Mesendoderm (in vitro differentiated cells): Measurements from ENCODE around the gene UBXN4.
A peak's percentile ranks its signal among the peaks of the same experiment; 100 is the strongest.

Experiments
- DNase-seq: peaks from one replicate; pipeline ENCODE4 v3.0.0; 2013
- H2AK5ac ChIP-seq: 2 replicates; pipeline ENCODE4 v1.6.1; 2013; ENCODE audit warnings: low read length, inconsistent platforms
- H2BK120ac ChIP-seq: 2 replicates; pipeline ENCODE4 v1.6.1; 2013; ENCODE audit warnings: low read depth, mild to moderate bottlenecking, low read length, moderate library complexity, mixed read lengths
- H2BK15ac ChIP-seq: replicated peaks from 2 replicates; pipeline ENCODE4 v1.6.1; 2013; ENCODE audit warnings: low read depth, mild to moderate bottlenecking, moderate library complexity
- H2BK5ac ChIP-seq: 2 replicates; pipeline ENCODE4 v1.6.1; 2013; ENCODE audit warnings: low read length, inconsistent platforms
- H3K18ac ChIP-seq: 2 replicates; pipeline ENCODE4 v1.6.1; 2013; ENCODE audit warnings: mild to moderate bottlenecking, low read length, mixed read lengths
- H3K23ac ChIP-seq: one replicate; pipeline ENCODE4 v1.6.1; 2013; ENCODE audit warnings: low read length
- H3K27ac ChIP-seq: 2 replicates; pipeline ENCODE4 v1.5.1; 2013; ENCODE audit warnings: low read depth, mild to moderate bottlenecking, inconsistent platforms, low read length, moderate library complexity
- H3K27me3 ChIP-seq: 2 replicates; pipeline ENCODE4 v1.6.1; 2013; ENCODE audit warnings: low read length, control low read depth, mild to moderate bottlenecking, inconsistent platforms; ENCODE audit not compliant: insufficient read depth, poor library complexity
- H3K36me3 ChIP-seq: 2 replicates; pipeline ENCODE4 v1.6.1; 2013; ENCODE audit warnings: low read length, inconsistent platforms; ENCODE audit not compliant: control insufficient read depth, insufficient read depth
- H3K4ac ChIP-seq: one replicate; pipeline ENCODE4 v1.6.1; 2013; ENCODE audit warnings: low read depth, mild to moderate bottlenecking, low read length, moderate library complexity
- H3K4me1 ChIP-seq: 2 replicates; pipeline ENCODE4 v1.6.1; 2013; ENCODE audit warnings: low read depth, low read length, inconsistent platforms; ENCODE audit not compliant: control insufficient read depth
- H3K4me2 ChIP-seq: 2 replicates; pipeline ENCODE4 v1.6.1; 2013; ENCODE audit warnings: low read length
- H3K4me3 ChIP-seq: 2 replicates; pipeline ENCODE4 v1.5.1; 2013; ENCODE audit warnings: mild to moderate bottlenecking, low read length
- H3K56ac ChIP-seq: one replicate; pipeline ENCODE4 v1.6.1; 2013; ENCODE audit warnings: low read length
- H3K79me1 ChIP-seq: 2 replicates; pipeline ENCODE4 v1.6.1; 2013; ENCODE audit warnings: low read length, inconsistent platforms
- H3K79me2 ChIP-seq: 2 replicates; pipeline ENCODE4 v1.6.1; 2013; ENCODE audit warnings: mild to moderate bottlenecking, low read length; ENCODE audit not compliant: control insufficient read depth, insufficient read depth
- H3K9ac ChIP-seq: 2 replicates; pipeline ENCODE4 v1.6.1; 2013; ENCODE audit warnings: low read length, inconsistent platforms
- H4K5ac ChIP-seq: one replicate; pipeline ENCODE4 v1.6.1; 2013; ENCODE audit warnings: low read length
- H4K8ac ChIP-seq: one replicate; pipeline ENCODE4 v1.6.1; 2013; ENCODE audit warnings: low read depth, mild to moderate bottlenecking, control low read depth, low read length, moderate library complexity
- WGBS: extraction: QIAGEN DNeasy Blood & Tissue Kit; methylation state at CpG from one replicate; pipeline ENCODE4 v1.1.7; 2013; ENCODE audit warnings: low lambda C conversion rate, missing lambda C conversion rate; ENCODE audit not compliant: insufficient coverage; ENCODE audit errors: extremely low coverage; 5-methylcytosine and 5-hydroxymethylcytosine counted together

Gene UBXN4

DNA sequence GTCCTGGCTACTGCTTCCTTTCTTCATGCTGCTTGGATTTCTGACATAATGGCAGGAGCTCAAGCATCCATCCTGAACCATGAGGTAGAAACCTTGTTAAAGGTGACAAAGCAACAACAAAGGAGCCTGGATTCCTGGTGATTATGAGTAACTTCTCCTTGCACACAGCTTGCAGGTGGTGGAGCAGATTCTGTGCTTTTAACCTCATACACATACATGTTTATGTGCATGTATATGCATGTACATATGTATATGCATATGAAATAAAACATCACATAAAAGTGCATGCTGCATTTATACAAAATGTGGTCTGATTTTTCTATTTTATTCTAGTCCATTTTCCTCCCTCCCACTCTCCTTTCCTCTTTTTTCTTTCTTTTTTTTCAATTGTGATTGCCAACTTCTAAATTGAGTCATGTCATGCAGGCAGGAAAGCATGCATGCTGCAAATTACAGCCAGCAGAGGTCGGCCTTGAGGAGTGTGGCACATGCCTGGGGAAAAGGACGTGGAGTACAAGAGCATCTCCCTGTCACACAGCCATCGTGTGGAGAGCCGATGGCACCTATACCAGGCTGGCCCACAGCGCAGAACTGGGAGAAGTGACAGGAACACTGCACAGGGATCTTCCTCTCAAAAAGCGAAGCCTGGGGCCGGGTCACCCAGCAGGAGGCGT lies 77.4 kb downstream of the UBXN4 start:
- Histone ChIP-seq H3K4me1 (no peaks in the 10 kb centered on the region), H3K27ac (no peak overlapping the region), H3K23ac (no peak overlapping the region), H3K4me3 (no peak overlapping the region), H2BK120ac (no peak overlapping the region), H3K79me2 (no peaks in the 10 kb centered on the region), H3K56ac (no peak overlapping the region), H3K36me3 (no peaks in the 10 kb centered on the region), H4K5ac (no peak overlapping the region), H3K79me1 (no peaks in the 10 kb centered on the region), H2BK5ac (no peak overlapping the region), H2BK15ac (no peak overlapping the region), H2AK5ac (no peak overlapping the region), H3K18ac (no peak overlapping the region), H3K9ac (no peak overlapping the region), H3K4ac (no peak overlapping the region), H4K8ac (no peak overlapping the region), H3K4me2 (no peak overlapping the region), H3K27me3 (no peaks in the 10 kb centered on the region)
- peak; percentile 71 for DNase-seq
- no CpG with 5 or more reads among the region's 8 CpGs for WGBS

- H3K27me3 ChIP-seq = no peaks in the 10 kb centered on the region
- H3K4me2 ChIP-seq = no peak overlapping the region
- H4K8ac ChIP-seq = no peak overlapping the region
- H3K4me1 ChIP-seq = no peaks in the 10 kb centered on the region
- DNase-seq = no peak
- no CpG with 5 or more reads among the region's 9 CpGs for WGBS
- no peak overlapping the region for H3K18ac ChIP-seq
- H3K4ac ChIP-seq = no peak overlapping the region
- no peak overlapping the region for H3K23ac ChIP-seq
- no peak overlapping the region for H4K5ac ChIP-seq
- no peak overlapping the region for H2BK15ac ChIP-seq
- no peaks in the 10 kb centered on the region for H3K36me3 ChIP-seq
- no peak overlapping the region for H2BK5ac ChIP-seq
- no peak overlapping the region for H3K27ac ChIP-seq
- H3K79me1 ChIP-seq = no peaks in the 10 kb centered on the region
- no peak overlapping the region for H2AK5ac ChIP-seq
- H3K56ac ChIP-seq = no peak overlapping the region
- H3K79me2 ChIP-seq = no peaks in the 10 kb centered on the region
- no peak overlapping the region for H2BK120ac ChIP-seq
- no peak overlapping the region for H3K4me3 ChIP-seq
- no peak overlapping the region for H3K9ac ChIP-seq
These were observed 78.5 kb downstream of the UBXN4 start for GRCh38 chr2:135820003-135820618.

DNA sequence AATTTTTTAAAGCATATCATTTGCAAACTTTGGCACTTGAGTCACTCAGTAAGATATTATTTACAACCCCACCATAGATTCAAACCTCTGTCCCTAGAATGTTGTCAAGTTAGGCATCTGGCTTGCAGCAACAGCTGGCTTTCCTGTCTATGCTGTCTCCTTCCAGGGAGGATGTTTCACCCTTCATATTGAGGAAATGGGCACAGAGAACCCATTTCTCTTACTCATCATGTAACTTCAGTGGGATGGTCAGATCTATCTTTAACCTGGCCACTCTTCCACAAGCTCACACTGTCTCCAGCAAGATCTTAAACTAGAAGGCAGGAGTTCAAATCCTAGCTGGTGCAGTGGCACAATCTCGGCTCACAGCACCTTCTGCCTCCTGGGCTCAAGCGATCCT lies 79.5 kb downstream of the UBXN4 start:
- no peak overlapping the region for H4K5ac ChIP-seq
- no peak overlapping the region for H2BK120ac ChIP-seq
- no peak overlapping the region for H2BK5ac ChIP-seq
- H3K36me3 ChIP-seq = no peaks in the 10 kb centered on the region
- no peak for DNase-seq
- no peak overlapping the region for H2AK5ac ChIP-seq
- H2BK15ac ChIP-seq = no peak overlapping the region
- no peak overlapping the region for H4K8ac ChIP-seq
- no peaks in the 10 kb centered on the region for H3K27me3 ChIP-seq
- no peaks in the 10 kb centered on the region for H3K79me1 ChIP-seq
- H3K56ac ChIP-seq = no peak overlapping the region
- H3K27ac ChIP-seq = no peak overlapping the region
- H3K4me3 ChIP-seq = no peak overlapping the region
- H3K4me1 ChIP-seq = no peaks in the 10 kb centered on the region
- H3K79me2 ChIP-seq = no peaks in the 10 kb centered on the region
- no peak overlapping the region for H3K9ac ChIP-seq
- H3K4ac ChIP-seq = no peak overlapping the region
- H3K4me2 ChIP-seq = no peak overlapping the region
- no peak overlapping the region for H3K23ac ChIP-seq
- no peak overlapping the region for H3K18ac ChIP-seq
- no CpG with 5 or more reads among the region's 2 CpGs for WGBS

GRCh38 chr2:135822855-135823254 lies 81.2 kb downstream of the UBXN4 start:
- no peak overlapping the region for H3K4ac ChIP-seq
- H2BK120ac ChIP-seq = no peak overlapping the region
- no peak overlapping the region for H3K18ac ChIP-seq
- no peaks in the 10 kb centered on the region for H3K36me3 ChIP-seq
- WGBS = no CpG with 5 or more reads among the region's 1 CpG
- H4K5ac ChIP-seq = no peak overlapping the region
- no peak overlapping the region for H3K23ac ChIP-seq
- no peak overlapping the region for H2BK5ac ChIP-seq
- no peak overlapping the region for H2BK15ac ChIP-seq
- no peak for DNase-seq
- H3K79me1 ChIP-seq = no peaks in the 10 kb centered on the region
- H3K27me3 ChIP-seq = no peaks in the 10 kb centered on the region
- no peak overlapping the region for H3K9ac ChIP-seq
- no peaks in the 10 kb centered on the region for H3K4me1 ChIP-seq
- H3K4me2 ChIP-seq = no peak overlapping the region
- H4K8ac ChIP-seq = no peak overlapping the region
- H3K79me2 ChIP-seq = no peaks in the 10 kb centered on the region
- no peak overlapping the region for H3K56ac ChIP-seq
- H3K27ac ChIP-seq = no peak overlapping the region
- no peak overlapping the region for H3K4me3 ChIP-seq
- no peak overlapping the region for H2AK5ac ChIP-seq

DNA sequence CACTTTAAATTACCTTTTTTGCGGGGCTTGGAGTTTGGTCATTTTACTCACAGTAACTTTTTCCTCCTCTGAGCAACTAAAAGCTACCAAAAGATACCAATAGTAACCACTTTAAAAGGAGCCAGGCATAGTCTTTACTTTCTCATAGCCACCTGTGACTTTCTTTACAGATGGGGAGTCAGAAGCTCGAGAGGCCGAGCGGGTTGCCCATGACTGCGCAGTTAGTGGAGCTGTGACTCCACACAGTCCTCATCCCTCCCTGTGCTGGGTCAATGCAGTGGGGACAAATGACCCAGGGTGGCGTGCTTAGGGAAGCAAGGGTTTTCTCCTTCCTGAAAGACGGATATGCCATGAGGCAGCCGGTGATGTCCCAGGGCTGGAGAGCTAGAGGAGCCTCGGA lies 83.5 kb downstream of the UBXN4 start:
- no peak for DNase-seq
- WGBS = no CpG with 5 or more reads among the region's 9 CpGs

More for the DNA sequence above, 83.5 kb downstream of the UBXN4 start:
- Histone ChIP-seq H3K79me2 (no peaks in the 10 kb centered on the region), H4K8ac (no peak overlapping the region), H2BK15ac (no peak overlapping the region), H3K27me3 (no peaks in the 10 kb centered on the region), H3K27ac (no peak overlapping the region), H2AK5ac (no peak overlapping the region), H3K79me1 (no peaks in the 10 kb centered on the region), H3K4me2 (no peak overlapping the region), H3K36me3 (no peaks in the 10 kb centered on the region), H4K5ac (no peak overlapping the region), H3K4me1 (no peaks in the 10 kb centered on the region), H2BK5ac (no peak overlapping the region), H3K9ac (no peak overlapping the region), H3K18ac (no peak overlapping the region), H3K23ac (no peak overlapping the region), H3K4ac (no peak overlapping the region), H3K56ac (no peak overlapping the region), H2BK120ac (no peak overlapping the region), H3K4me3 (no peak overlapping the region)
